ENCODE results near the gene SLC35A1.
"Not testable (repeated sequence)": the region's sequence is repeated elsewhere in the genome, so short reads cannot be mapped to it uniquely, and the experiment has no call there.

Gene SLC35A1, protein sequence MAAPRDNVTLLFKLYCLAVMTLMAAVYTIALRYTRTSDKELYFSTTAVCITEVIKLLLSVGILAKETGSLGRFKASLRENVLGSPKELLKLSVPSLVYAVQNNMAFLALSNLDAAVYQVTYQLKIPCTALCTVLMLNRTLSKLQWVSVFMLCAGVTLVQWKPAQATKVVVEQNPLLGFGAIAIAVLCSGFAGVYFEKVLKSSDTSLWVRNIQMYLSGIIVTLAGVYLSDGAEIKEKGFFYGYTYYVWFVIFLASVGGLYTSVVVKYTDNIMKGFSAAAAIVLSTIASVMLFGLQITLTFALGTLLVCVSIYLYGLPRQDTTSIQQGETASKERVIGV

DNA sequence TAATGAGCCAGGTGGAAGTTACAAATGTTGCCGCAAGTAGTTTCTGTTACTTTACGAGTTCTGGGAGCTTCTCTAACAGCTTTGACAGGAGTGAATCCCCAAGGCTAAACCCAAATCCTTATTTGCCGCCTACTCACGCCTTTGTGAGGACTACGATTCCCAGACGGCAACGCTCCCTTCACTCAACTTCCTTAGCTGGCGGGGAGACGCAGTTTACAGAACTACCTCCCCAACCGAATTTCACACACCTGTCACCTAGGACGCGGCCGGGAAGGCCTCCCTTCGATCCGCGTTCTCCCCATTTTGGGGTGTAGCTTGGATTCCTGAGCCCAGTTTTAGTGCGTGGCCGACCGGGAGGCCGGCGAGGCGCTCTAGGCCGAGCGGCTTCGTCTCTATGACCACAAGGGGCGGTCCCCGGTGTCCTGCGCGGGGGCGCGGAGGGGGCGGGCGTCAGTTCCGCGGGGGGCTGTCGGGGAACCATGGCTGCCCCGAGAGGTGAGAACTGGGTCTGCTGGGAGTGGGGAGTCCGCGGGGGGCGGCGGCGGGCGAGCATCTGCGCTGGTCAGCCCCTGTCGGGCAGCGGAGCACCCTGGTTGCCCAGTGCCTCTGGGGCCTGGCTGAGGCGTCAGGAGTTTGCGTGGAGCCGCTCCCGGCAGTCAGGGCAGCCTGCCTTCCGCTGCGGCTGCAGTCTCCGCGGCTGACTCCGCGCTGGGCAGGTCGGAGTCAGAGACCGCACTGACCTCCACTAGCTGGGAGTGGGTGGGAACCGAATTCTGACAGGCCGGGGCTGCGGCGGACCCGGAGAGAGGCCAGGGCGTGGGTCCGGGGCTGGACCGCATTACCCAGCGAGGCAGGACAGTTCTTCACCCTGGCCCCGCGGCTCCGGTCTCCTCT is at the start of gene SLC35A1:
Gene SLC35A1, plus strand, starts transcription at position 450 of the 894 bp plus-strand sequence. Its CDS starts 30 bp downstream, at position 480.
- peak; percentile 70 for DNase-seq (ENCODE audit: low read depth)

DNA sequence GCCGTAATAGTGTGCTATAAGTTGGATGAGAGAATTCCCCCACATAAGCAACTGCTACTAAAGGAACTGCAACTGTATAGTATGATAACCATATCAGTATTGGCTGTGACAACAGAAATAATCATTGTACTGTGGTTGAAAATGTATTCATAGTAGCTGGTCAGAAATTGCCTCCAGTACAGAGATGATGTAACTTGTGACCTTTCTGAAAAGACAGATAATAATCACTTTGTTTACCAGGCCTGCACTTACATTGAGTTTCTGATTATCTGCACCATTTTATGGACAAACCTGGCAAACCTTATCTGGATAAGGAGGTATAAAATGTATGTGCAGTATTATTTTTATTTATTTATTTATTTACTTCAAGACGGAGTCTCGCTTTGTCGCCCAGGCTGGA is 46.0 kb upstream of the SLC35A1 start:
- DNase-seq (ENCODE audit: low read depth), result no peak

DNA sequence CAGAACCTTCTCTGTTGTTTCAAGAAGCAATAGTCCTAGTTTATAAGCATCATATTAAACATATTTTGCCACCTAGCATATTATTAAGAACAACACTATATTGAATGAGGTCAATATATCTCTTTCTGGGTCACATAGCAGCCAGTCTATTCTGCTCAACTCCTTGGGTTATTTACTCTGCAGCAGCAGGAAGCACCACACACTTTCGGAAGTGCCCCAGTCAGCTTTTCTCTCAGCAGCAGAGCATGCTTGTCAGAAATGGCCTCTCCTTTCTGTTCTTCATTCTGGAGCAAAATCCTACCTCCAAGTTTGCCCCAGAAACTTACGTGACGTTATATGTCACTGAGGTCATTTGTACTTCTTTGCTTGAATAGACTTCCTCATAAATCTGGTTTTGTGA is 42.3 kb upstream of the SLC35A1 start:
- no peak for DNase-seq (ENCODE audit: low read depth)

DNA sequence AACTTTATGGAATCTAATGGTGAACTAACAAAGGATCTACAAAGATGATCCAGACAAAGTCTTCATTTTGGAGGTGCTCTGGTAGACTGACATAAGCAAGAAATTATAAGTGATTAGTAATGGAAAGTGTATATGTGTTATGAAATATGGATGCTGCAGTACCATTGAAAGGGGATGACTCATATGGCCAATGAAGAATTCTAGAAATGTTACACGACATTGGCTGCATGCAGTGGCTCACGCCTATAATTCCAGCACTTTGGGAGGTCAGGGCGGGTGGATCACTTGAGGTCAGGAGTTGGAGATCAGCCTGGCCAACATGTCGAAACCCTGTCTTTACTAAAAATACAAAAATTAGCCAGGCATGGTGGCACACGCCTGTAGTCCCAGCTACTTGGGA is 41.5 kb upstream of the SLC35A1 start:
- DNase-seq (ENCODE audit: low read depth), result no peak

DNA sequence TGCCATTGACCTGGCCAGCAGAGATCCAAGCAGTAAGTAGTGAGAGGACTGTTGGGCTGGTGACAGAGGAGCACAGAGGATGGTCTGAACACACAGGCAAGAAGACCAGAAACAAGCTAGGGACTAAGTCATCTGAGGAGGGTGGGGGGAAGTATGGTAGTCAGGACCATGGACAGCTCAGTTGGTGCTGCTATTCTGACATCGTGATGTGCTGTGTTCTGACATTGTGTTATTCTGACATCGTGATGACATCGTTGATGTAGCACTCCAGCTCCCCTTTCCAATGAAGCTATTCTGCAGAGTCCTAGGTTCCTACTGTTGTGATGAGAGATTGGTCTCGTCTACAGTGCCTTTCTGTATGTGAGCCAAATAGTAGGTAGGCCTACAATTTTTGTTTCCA is 36.3 kb upstream of the SLC35A1 start:
- DNase-seq (ENCODE audit: low read depth), result peak; percentile 7

DNA sequence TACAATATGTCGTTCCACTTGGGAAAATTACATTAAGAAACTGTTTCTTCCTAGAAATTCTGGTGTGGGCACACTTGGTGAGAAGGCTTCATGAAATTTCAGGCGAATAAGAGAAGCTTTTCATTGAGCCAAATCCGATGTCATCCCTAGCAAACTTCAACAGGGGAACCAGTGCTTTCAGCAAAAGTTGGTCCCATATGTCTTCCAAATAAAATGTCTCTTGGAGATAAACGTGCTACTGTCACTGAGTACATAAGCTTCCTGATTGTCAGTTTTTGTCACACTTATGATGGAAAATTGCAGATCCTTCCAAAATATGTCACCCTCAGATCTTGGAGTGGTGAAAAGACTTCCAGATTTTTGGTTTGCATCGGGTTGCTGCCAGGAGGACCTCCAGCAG is 31.1 kb upstream of the SLC35A1 start:
- no peak for DNase-seq (ENCODE audit: low read depth)

DNA sequence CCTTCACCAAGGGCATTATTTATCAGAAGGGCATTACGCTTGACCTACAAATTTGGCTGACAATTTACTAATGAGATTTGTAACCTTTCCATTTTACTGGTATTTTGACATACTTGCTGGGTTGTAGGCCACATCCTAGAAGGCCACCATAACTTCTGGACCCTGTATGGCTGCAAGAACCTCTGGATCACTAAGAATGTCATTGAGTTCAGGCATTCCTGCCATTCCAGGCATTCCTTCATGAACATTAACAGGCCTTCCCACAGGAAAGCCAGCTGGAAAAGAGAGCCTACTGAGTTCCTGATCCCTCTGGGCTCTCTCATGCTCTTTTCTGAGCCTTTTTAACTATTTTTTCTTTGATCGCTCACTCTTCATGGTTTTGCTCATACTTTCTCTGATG is 28.4 kb upstream of the SLC35A1 start:
- no peak for DNase-seq (ENCODE audit: low read depth)

DNA sequence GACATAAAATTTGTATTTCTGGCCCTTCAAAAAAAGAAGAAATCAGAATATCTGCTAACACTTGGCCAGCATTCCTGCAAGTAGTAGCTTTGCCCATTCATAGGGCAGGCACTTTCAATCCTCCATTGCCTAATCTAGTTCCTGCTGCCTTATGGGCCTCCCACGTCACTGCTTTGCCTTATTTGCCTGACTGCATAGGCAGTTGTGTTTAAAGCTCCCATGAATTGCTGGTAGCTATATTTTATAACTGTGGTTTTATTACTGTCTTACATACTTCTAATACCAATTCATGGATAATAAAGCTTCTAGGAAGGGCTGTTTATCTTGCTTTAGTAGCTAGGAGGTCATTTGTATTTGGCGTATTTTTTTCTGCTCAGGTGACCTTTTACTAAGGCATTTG is 7.7 kb upstream of the SLC35A1 start:
- no peak for DNase-seq (ENCODE audit: low read depth)

DNA sequence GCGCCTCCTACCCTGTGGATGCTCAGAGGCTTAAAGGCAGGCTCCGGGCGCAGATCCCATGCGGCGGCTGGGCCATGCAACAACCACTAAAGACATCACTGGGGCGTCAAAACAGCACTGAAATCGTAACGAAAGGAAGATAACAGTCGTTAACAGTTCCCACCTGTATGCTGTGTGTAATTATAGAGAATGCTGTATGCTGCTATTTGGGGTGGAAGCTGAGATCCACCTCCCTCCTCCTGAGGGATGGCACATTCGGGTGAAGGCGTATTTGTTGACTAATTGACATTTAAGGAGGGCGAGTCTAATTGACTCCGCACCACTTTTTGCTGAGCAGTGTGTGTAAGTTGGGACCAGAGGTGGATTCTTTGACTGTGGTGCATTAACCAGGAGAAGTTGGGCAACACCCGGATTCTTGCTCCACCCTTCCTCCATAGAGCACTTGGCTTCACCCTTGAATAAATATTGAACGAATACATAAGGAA is 687 bp downstream of the SLC35A1 start:
- peak; percentile 36 for DNase-seq (ENCODE audit: low read depth)

DNA sequence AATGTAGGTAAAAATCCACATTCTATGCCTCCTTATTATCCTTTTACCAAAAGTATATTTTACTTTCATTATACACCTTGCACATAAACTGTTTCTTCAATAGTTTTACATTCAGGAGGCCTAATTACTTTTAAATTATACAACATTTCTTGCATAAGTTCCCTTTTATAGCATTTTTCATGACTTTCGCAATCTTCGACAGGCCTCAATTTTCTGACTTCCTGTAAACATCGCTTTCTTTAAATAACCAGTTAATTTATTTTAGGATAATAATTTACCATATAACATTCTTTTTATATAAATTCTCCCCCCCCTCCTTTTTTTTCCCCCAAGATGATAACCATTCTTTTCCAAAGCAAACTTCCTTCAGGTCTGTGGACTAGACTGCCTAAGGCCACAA is 9.2 kb downstream of the SLC35A1 start:
- DNase-seq (ENCODE audit: low read depth), result no peak

DNA sequence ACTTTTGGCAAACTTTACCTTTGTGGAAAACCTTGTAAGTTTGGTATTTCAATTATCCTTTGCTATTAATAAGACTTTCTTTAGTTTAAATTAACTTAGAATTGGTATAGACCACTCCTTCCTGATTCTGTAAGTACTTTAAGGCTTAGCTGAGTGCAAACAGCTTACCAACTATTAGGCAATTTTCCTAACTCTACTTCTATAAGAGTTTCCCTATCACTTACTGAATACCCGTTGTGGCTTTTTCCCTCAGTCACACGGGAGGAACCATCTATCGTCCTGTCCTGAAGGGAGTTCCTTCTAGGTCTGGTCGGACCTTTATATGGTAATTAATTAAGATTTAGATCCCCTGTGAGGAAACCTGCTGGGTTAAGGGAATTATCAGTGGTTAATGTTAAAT is 9.6 kb downstream of the SLC35A1 start:
- DNase-seq (ENCODE audit: low read depth), result no peak

DNA sequence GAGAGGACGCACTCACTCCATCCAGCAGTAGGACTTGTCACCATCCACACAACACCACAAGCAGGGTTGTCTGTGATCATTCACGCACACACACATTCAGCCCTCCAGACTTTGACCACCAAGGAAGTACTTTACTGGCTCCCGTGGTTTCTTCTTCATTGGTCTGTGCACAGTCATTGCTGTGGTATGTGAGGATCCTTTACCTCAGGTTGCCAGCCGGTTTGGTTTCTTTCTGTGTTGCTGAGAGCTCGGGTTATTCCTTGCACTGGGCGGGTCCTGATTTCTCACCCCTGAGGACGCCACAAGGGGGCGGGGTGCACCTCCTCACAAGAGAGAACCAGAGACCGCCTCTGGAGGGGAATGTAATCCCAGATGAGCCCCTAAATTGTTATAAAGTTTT is 11.2 kb downstream of the SLC35A1 start:
- DNase-seq (ENCODE audit: low read depth), result no peak

DNA sequence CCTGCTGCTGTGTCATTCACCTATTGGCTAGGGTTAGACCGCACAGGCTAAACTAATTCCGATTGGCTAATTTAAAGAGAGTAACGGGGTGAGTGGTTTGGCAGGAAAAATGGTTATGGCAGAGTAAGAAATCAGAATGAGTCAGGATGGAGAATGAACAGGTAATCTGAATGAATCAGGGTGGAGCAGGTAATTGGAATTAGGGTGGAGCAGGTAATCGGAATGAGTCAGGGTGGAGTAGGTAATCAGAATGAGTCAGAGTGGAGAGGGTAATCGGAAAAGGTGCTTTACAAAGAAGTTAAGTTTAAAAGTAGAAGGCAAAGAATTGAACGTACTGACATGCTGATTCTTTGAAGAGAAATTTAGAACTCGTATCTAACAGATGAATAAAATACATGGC is 11.7 kb downstream of the SLC35A1 start:
- DNase-seq (ENCODE audit: low read depth), result no peak

DNA sequence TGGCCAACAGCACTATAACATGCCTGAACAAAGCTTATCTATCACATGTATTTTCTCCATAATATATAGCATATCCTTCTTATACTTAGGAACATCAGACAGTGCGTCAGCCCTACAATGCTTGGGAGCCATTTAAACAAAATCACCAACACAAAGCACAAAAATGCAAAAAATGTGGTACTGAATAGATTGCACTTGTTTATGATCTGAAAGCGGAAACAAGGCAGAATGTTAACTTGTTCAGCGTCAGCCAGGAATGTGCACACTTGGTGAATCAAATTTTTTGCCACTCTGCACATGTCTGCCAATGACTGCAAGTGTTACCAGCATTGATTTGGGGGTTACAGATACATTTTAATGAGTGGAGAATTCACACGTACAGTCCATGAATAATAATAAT is 14.8 kb downstream of the SLC35A1 start:
- DNase-seq (ENCODE audit: low read depth), result no peak

DNA sequence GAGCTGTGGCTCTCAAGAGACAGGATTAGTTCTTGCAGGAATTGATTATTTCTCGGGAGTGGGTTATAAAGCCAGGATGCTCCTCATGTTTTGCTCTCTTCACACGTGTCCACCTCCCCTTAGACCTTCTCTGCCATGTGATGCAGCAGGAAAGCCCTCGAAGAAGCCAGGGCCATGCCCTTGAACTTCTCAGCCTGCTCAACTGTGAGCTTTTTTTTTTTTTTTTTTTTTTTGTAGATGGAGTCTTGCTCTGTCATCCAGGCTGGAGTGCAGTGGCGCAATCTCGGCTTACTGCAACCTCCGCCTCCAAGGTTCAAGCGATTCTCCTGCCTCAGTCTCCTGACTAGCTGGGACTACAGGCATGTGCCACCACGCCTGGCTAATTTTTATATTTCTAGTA is 16.6 kb downstream of the SLC35A1 start:
- DNase-seq (ENCODE audit: low read depth), result not testable (repeated sequence)

DNA sequence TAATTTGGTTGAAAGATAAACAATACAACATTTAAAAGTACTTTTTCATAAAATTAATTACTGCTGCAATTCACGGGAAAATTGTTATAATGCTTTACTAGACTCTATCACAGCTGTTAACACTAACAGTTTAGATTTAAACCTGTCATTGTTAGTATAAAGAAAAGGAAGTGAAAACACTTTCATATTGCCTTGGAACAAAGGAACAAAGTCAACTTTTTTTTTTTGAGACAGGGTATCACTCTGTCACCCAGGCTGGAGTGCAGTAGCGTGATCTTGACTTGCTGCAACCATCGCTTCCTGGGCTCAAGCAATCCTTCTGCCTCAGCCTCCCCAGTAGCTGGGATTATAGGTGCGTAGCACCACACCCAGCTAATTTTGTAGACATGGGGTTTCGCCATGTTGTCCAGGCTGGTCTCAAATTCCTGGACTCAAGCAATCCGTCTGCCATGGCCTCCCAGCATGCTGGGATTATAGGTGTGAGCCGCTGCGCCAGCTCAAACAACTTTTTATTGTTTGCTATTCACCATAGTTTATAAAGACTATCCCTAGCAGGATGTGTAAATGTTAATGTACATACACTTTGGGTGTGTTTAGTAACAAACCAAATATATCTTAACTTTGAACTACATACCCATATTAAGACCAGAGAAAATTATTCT is 22.1 kb downstream of the SLC35A1 start:
- DNase-seq (ENCODE audit: low read depth), result no peak

DNA sequence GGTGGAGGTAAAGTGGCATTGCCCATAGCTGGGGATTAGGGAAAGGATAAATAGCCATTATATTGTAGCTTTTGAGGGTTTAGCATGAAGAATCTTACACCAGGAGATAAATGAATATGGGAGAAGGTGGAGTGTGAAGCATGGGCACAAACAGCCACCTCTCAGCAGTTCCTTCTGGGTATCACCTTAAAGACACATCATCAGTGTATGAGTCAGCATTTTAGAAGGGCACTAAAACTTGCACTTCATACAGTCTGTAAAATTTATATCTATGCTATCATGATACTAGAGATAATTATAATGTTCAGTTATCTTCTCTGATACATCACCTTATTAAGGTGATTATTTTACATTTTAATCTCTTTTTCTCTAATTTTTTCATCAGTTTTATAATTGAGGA is 25.3 kb downstream of the SLC35A1 start:
- no peak for DNase-seq (ENCODE audit: low read depth)

DNA sequence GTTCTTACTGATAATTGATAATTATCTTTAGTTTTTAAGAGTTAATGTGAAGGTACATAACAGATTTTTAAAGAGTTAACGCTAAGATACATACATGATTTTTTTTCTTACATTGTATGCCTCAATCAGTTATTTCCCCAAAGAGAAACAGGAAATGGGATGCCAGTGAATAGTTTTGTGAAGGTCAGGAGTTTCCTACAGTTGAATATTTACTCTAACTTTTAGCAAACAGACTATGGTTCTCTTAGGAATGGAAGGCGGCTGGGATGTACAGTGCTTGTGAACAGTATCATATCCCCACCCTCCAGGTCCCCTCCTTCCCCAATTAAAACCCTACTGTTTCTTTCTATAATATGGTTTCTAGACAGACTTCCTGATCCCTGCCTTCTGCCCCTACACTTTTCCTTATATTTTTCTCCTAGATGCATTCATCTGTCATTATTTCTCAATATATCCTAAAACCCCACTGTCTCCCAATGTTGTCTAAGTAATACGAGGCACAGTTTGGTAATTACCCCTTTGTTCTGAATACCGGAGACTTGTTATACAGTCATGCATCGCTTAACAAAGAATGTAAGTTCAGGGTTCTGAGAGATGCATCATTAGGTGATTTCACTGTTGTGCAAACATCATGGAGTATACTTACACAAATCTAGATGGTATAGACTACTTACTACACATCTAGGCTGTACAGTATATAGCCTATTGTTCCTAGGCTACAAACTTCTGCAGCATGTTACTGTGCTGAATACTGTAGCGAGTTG is 29.2 kb downstream of the SLC35A1 start:
- no peak for DNase-seq (ENCODE audit: low read depth)

DNA sequence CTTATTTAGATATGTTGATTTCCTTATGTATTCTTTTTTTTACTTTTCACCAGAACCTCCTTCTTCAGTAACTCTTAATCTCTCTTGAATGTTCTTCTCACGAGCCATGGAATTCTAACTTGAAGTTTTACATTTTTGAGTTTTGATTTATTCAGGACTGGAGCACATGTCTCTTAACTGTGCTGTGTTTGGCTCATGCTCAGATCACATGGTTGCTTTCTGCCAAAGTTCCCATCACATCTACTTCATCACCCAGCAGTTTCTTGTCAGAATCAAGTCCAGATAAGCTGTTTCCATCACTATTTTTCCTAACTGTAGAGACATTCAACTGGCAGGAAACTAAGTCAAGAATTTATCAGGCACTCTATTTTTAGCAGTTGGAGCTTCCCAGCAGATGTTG is 31.7 kb downstream of the SLC35A1 start:
- DNase-seq (ENCODE audit: low read depth), result no peak

DNA sequence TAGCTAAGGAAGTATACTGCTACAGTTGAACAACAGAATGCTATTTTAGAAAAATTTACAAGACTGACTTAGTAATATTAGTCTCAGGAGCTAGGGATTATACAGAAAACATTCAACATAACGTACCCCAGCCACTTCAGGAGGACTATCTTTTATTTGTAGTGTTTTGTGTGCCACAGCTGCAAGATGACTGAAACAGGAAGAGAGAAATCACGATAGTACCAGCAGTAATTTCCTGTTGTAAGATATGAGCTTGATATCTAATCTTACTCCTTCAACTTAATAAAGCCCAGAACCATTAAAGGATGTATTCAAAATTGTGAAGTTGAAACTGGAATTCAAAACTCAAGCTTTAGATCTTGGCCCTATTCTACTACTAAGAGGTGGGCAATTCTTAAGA is 42.1 kb downstream of the SLC35A1 start:
- no peak for DNase-seq (ENCODE audit: low read depth)

DNA sequence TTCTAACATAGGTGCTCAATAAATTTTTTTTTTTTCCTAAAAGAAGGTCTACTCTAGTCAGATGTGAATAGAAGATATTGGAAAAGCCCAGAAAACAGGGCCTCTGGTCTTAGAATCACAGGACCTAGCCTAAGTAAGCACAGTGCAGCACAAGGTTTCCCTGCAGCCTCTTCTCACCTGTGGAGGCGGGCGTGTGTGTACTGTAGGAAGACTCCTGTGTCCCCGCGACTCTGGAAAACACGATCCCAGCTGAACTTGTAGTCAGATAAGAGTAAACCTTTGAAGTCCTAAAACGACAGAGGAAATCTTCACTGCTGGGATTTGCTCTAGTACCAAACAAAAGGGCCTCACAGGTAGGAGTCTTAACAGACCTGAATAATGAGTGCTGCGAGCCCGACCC is 45.7 kb downstream of the SLC35A1 start:
- no peak for DNase-seq (ENCODE audit: low read depth)

DNA sequence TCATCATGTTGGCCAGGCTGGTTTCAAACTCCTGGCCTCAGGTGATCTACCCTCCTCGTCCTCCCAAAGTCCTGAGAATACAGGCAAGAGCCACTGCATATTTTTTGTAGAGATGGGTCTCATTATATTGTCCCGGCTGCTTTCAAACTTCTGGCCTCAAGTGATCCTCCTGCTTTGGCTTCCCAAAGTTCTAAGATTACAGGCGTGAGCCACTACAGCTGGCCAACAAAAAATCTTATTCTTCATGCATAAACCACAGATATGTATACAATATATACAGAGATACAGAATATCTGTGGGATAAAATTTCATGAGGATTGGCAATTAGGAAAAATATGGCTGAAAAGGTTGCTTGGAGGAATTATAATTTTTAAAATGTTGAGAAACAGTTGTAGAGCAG is 49.9 kb downstream of the SLC35A1 start:
- DNase-seq (ENCODE audit: low read depth), result no peak

Measured in stimulated activated CD8-positive, alpha-beta memory T cell treated with anti-CD3 and anti-CD28 coated beads, Interleukin-12 subunit alpha, Interleukin-12 subunit beta, amount 100 ng/mL, for 1 hour (primary cell).